Right cardiac atrium (tissue), 5 donors: Measurements from ENCODE around the gene LRRC56. TPM values are rescaled to one million over a fixed set of nuclear protein-coding genes. Genes with fewer than 3 reads are reported as not detected.

Source experiments
- ATAC-seq, 2 donors: fragments of 200-7000 bp; cut with Tn5 transposase; one replicate each; pipeline versions ENCODE4 v1.8.0 to v1.9.1; 2020; ENCODE audit warnings: moderate library complexity in 2 of 2, mild to moderate bottlenecking in 1 of 2
- DNase-seq, 3 donors: peaks; one replicate each; pipeline ENCODE4 v3.0.0-alpha.2; 2020
- H3K27ac ChIP-seq: one replicate; pipeline ENCODE4 v1.5.1; 2013; ENCODE audit warnings: mild to moderate bottlenecking, low read length, control low read depth, moderate library complexity
- H3K27me3 ChIP-seq: one replicate; pipeline ENCODE4 v1.6.1; 2013; ENCODE audit not compliant: control insufficient read depth, insufficient read depth
- H3K4me1 ChIP-seq: one replicate; pipeline ENCODE4 v1.6.1; 2013; ENCODE audit warnings: low read length; ENCODE audit not compliant: control insufficient read depth, insufficient read depth
- H3K4me3 ChIP-seq: one replicate; pipeline ENCODE4 v1.5.1; 2013; ENCODE audit warnings: low read length, control low read depth
- H3K9me3 ChIP-seq: one replicate; pipeline ENCODE4 v1.6.1; 2013; ENCODE audit warnings: low read length; ENCODE audit not compliant: control insufficient read depth
- WGBS: extraction: QIAGEN DNeasy Blood & Tissue Kit; methylation state at CpG from one replicate; pipeline ENCODE4 v1.1.7; 2013; 5-methylcytosine and 5-hydroxymethylcytosine counted together
- intact Hi-C, 4 donors: fragments of 100-400 bp; cut with DNase I; formaldehyde crosslinking; loops; one replicate each; pipeline versions ENCODE4 v1.11.0 to v1.14.0; 2022 to 2023
- polyA plus RNA-seq: library from polyadenylated mRNA; stranded (reverse); fragments of 200-250 nt; gene quantifications from one replicate; pipeline ENCODE4 v1.2.3, GENCODE V29; 2013
- total RNA-seq, 4 donors: library from RNA; stranded (reverse); fragmentation: NEBNext Ultra II Directional; extraction: Animal tissue kit (Norgen Biotek cat#: 25700); gene quantifications; one replicate each; pipeline ENCODE4 v1.2.1, GENCODE V29; 2021
- donor health status: healthy with polysubstance abuse.
- donor health status: DM: no; HTN: yes; CAD: no.
- donor health status: DM: no; HTN: no; CAD: no.
- donor health status: DM: no; HTN: yes; CAD: no; lungs with severe emphysema.
- donor health status: DM: yes; HTN: yes; CAD: no.

Gene LRRC56
- total and polyA plus RNA-seq, 5 donors: 0.36 to 0.59 (median 0.46) TPM

- Histone ChIP-seq H3K4me1 (no peaks in the 10 kb centered on the region), H3K9me3 (no peaks in the 10 kb centered on the region), H3K27me3 (no peaks in the 10 kb centered on the region), H3K27ac (no peak overlapping the region), H3K4me3 (no peak overlapping the region)
- DNase-seq (peak in 1 of 3 donors; percentile 35), ATAC-seq (no peak)
- WGBS: 90% methylated on average over 18 of the region's 18 CpGs
- intact Hi-C loops: no loop called here
Measured at GRCh38 chr11:563066-563811, 25.9 kb downstream of the LRRC56 start.

GRCh38 chr11:563812-564578, 26.7 kb downstream of the LRRC56 start:
- Histone ChIP-seq H3K9me3 (no peaks in the 10 kb centered on the region), H3K4me1 (no peaks in the 10 kb centered on the region), H3K27me3 (no peaks in the 10 kb centered on the region), H3K27ac (no peak overlapping the region), H3K4me3 (no peak overlapping the region)
- intact Hi-C loops: no loop called here
- ATAC-seq: no peak
- WGBS: 88% methylated on average over 12 of the region's 12 CpGs
- DNase-seq: peak in 1 of 3 donors; percentile 43

- Histone ChIP-seq H3K4me3 (no peak overlapping the region), H3K27ac (no peak overlapping the region), H3K9me3 (no peaks in the 10 kb centered on the region), H3K4me1 (peaks cover 3% of the 10 kb centered on the region), H3K27me3 (no peaks in the 10 kb centered on the region)
- intact Hi-C loops: no loop called here
- 83% methylated on average over 12 of the region's 12 CpGs for WGBS
- ATAC-seq (no peak), DNase-seq (peak in 1 of 3 donors; percentile 54)
Measured at GRCh38 chr11:565921-566509, 28.7 kb downstream of the LRRC56 start.

GRCh38 chr11:567011-567628, 29.8 kb downstream of the LRRC56 start:
- 85% methylated on average over 18 of the region's 18 CpGs for WGBS
- Histone ChIP-seq H3K9me3 (no peaks in the 10 kb centered on the region), H3K4me3 (peak overlapping the region; percentile 69), H3K4me1 (peaks cover 3% of the 10 kb centered on the region), H3K27ac (no peak overlapping the region), H3K27me3 (no peaks in the 10 kb centered on the region)
- DNase-seq (peak in 1 of 3 donors; percentile 55), ATAC-seq (no peak)
- intact Hi-C loops: no loop called here

- Histone ChIP-seq H3K4me1 (peaks cover 3% of the 10 kb centered on the region), H3K27ac (peak overlapping the region; percentile 53), H3K27me3 (no peaks in the 10 kb centered on the region), H3K4me3 (peak overlapping the region; percentile 69), H3K9me3 (no peaks in the 10 kb centered on the region)
- DNase-seq: peak in 1 of 3 donors; percentile 51
- WGBS: 19% methylated on average over 41 of the region's 41 CpGs
- ATAC-seq: peak; percentile 9 to 17
- intact Hi-C loops: no loop called here
Measured at GRCh38 chr11:567629-568292, 30.4 kb downstream of the LRRC56 start.

- WGBS: under 1% methylated on average over 123 of the region's 123 CpGs
- ATAC-seq (peak; percentile 89 to 92), DNase-seq (peak; percentile 95 to 98 (median 98))
- H3K9me3 ChIP-seq: no peaks in the 10 kb centered on the region
- peak overlapping the region; percentile 99 for H3K27ac ChIP-seq
- no peaks in the 10 kb centered on the region for H3K27me3 ChIP-seq
- H3K4me3 ChIP-seq: peak overlapping the region; percentile 69
- peaks cover 3% of the 10 kb centered on the region for H3K4me1 ChIP-seq
- intact Hi-C loops: no loop called here
Measured at GRCh38 chr11:568306-569157, 31.2 kb downstream of the LRRC56 start.

- ATAC-seq (peak; percentile 18 to 44), DNase-seq (peak; percentile 77 to 90 (median 89))
- intact Hi-C loops: no loop called here
- Histone ChIP-seq H3K27ac (peak overlapping the region; percentile 99), H3K9me3 (no peaks in the 10 kb centered on the region), H3K4me1 (peaks cover 3% of the 10 kb centered on the region), H3K27me3 (no peaks in the 10 kb centered on the region), H3K4me3 (peak overlapping the region; percentile 69)
- WGBS: 25% methylated on average over 36 of the region's 36 CpGs
Measured at GRCh38 chr11:569158-569885, 32.0 kb downstream of the LRRC56 start.

GRCh38 chr11:571802-572185, 34.5 kb downstream of the LRRC56 start:
- intact Hi-C loops: no loop called here
- H3K4me3 ChIP-seq: no peak overlapping the region
- no peak overlapping the region for H3K27ac ChIP-seq
- H3K9me3 ChIP-seq: no peaks in the 10 kb centered on the region
- DNase-seq (no peak), ATAC-seq (no peak)
- peaks cover 3% of the 10 kb centered on the region for H3K4me1 ChIP-seq
- H3K27me3 ChIP-seq: no peaks in the 10 kb centered on the region
- 68% methylated on average over 8 of the region's 8 CpGs for WGBS

- H3K27ac ChIP-seq: no peak overlapping the region
- H3K4me1 ChIP-seq: peaks cover 14% of the 10 kb centered on the region
- no peak overlapping the region for H3K4me3 ChIP-seq
- ATAC-seq: no peak
- intact Hi-C loops: no loop called here
- DNase-seq: peak in 1 of 3 donors; percentile 55
- no peaks in the 10 kb centered on the region for H3K9me3 ChIP-seq
- H3K27me3 ChIP-seq: no peaks in the 10 kb centered on the region
- 89% methylated on average over 16 of the region's 16 CpGs for WGBS
Measured at GRCh38 chr11:573146-573759, 35.9 kb downstream of the LRRC56 start.
